ENCODE results near the gene GP1BB. TPM values are rescaled to one million over a fixed set of nuclear protein-coding genes. Genes with fewer than 3 reads are reported as not detected.

GP1BB gene
- total and polyA plus RNA-seq, 2 of the 4 experiments (the other 2 are of a cell fraction), result 0.18 to 1.5 TPM

DNA sequence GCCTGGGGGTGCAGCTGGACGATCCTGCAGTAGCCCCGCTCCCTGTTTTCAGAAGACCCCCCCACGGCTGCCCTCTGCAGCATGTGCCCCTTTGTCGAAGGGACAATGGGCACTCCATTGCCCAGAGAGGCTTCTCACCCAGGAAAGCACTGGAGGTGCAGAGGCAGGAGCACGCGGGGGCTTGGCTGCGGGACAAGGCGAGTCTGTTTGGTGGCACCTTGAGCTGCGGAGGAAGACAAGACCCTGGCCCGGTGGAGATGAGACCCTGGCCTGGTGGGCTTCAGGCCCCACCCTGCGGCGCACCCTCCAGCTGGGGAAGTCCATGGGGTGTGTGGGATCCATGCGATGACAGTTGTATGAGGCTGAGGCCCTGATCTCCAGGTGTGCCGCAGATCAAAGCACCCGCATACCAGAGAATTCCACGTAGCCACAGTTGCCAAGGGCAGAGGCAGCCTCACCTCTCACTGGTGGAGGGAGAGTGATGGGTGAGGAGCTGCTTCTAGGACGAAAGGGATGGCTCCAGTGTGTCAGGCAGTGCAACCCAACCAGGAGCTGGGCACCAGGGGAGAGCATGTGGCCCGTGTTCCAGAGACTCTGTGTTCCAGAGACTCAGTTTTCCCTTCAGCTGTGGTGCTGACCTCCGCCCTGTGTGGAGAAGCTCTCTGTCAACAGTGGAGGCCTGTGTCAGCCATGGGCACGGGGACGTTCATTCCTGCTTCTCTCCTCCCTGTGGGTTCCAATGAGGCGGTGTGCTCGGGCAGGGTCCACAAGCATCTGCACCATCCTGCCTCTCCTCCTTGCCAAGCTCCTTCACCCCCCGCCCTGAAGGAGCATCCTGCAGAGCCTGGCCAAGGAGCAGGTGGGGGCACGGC is 47.2 kb downstream of the GP1BB start:
- Histone ChIP-seq H3K9ac (ENCODE audit: low read depth, low read length) (no peak overlapping the region), H4K20me1 (ENCODE audit: insufficient read depth, low read length) (no peaks in the 10 kb centered on the region), H4K91ac (ENCODE audit: insufficient read depth, low read depth, low read length) (no peak overlapping the region), H3K14ac (replicated peaks; ENCODE audit: low read depth, low read length) (no peak overlapping the region), H4K8ac (ENCODE audit: low read depth in 2 of 2, low read length in 2 of 2) (no peak overlapping the region), H3K18ac (ENCODE audit: low read depth, low read length) (no peak overlapping the region), H3K56ac (ENCODE audit: extremely low read depth, insufficient read depth, low read length) (no peak overlapping the region), H3K4me1 (ENCODE audit: control insufficient read depth, insufficient read depth, low read length) (no peaks in the 10 kb centered on the region), H3K27me3 (ENCODE audit: control insufficient read depth, insufficient read depth, low read length) (peaks cover 89% of the 10 kb centered on the region), H2BK120ac (ENCODE audit: low read depth, low read length) (no peak overlapping the region), H3K9me1 (ENCODE audit: insufficient read depth, low read length) (peaks cover 3% of the 10 kb centered on the region; the same call in 1 of the 2 replicates), H2BK15ac (ENCODE audit: low read depth, low read length) (no peak overlapping the region), H2BK5ac (ENCODE audit: low read depth, low read length, poor library complexity, severe bottlenecking) (no peak overlapping the region), H3K27ac (ENCODE audit: insufficient read depth, low read length) (no peak overlapping the region), H3K9me3 (ENCODE audit: control insufficient read depth, insufficient read depth, low read length) (no peaks in the 10 kb centered on the region; the same call in 1 of the 2 replicates), H2AK9ac (replicated peaks; ENCODE audit: low read depth, low read length, poor library complexity) (no peak overlapping the region), H3K4me2 (ENCODE audit: low read depth, low read length) (no peak overlapping the region), H3K36me3 (ENCODE audit: control insufficient read depth, insufficient read depth, low read length) (no peaks in the 10 kb centered on the region), H4K5ac (ENCODE audit: low read depth, low read length) (no peak overlapping the region), H3K79me1 (ENCODE audit: low read depth in 1 of 2, low read length in 2 of 2) (no peaks in the 10 kb centered on the region), H2AK5ac (ENCODE audit: low read depth, low read length) (no peak overlapping the region), H3K4ac (ENCODE audit: low read depth, low read length) (no peak overlapping the region), H2BK20ac (ENCODE audit: low read depth, low read length) (no peak overlapping the region), H3K4me3 (ENCODE audit: insufficient read depth, low read depth, low read length) (no peak overlapping the region), H3K23ac (ENCODE audit: low read depth, low read length) (no peak overlapping the region), H2AFZ (replicated peaks; ENCODE audit: low read length, poor library complexity) (no peak overlapping the region)
- dilution Hi-C loops (cut with HindIII; ENCODE audit: low sequenced_read_pairs, unreplicated experiment) (no loop called here), in situ Hi-C loops (cut with MboI; ENCODE audit: low sequenced_read_pairs) (no loop called here), intact Hi-C loops (cut with micrococcal nuclease) (no loop called here)
- ChIA-PET POLR2A (ENCODE audit: unreplicated experiment) (no interaction called here), CTCF (no interaction called here)
- no peak for DNase-seq
- no peak for ATAC-seq (ENCODE audit: low read depth)
- BruUV-seq (replicated peaks), result no TSS peak
- 90% methylated on average over 9 of the region's 25 CpGs; no CpG with 5 or more reads in 1 of the 2 experiments for WGBS, 2 experiments (ENCODE audit: extremely low coverage in 2 of 2, insufficient read length in 1 of 2)
- TF ChIP-seq CHD1 (IDR thresholded peaks at IDR 0.05; ENCODE audit: low read depth, low read length) (no peak), CEBPB (IDR thresholded peaks at IDR 0.05; ENCODE audit: low read depth, low read length) (no peak), MXI1 (IDR thresholded peaks at IDR 0.05; ENCODE audit: borderline replicate concordance, low read depth, low read length) (no peak), RCOR1 (IDR thresholded peaks at IDR 0.05; ENCODE audit: insufficient replicate concordance, low read length) (no peak), SMC3 (IDR thresholded peaks at IDR 0.05; ENCODE audit: low read depth, low read length) (no peak), FOS (IDR thresholded peaks at IDR 0.05; ENCODE audit: low read depth, low read length) (no peak), POLR2A (IDR thresholded peaks at IDR 0.05; ENCODE audit: low read depth, low read length) (no peak), MAFK (IDR thresholded peaks at IDR 0.05; ENCODE audit: low read depth, low read length) (no peak), RFX5 (IDR thresholded peaks at IDR 0.05; ENCODE audit: low read depth, low read length) (no peak), BHLHE40 (IDR thresholded peaks at IDR 0.05; ENCODE audit: low read depth, low read length) (no peak), NFE2L2 (IDR thresholded peaks at IDR 0.05; ENCODE audit: low read depth, low read length) (no peak), MAZ (IDR thresholded peaks at IDR 0.05; ENCODE audit: borderline replicate concordance, low read depth, low read length) (no peak)
- TF ChIP-seq, protein P1, sequence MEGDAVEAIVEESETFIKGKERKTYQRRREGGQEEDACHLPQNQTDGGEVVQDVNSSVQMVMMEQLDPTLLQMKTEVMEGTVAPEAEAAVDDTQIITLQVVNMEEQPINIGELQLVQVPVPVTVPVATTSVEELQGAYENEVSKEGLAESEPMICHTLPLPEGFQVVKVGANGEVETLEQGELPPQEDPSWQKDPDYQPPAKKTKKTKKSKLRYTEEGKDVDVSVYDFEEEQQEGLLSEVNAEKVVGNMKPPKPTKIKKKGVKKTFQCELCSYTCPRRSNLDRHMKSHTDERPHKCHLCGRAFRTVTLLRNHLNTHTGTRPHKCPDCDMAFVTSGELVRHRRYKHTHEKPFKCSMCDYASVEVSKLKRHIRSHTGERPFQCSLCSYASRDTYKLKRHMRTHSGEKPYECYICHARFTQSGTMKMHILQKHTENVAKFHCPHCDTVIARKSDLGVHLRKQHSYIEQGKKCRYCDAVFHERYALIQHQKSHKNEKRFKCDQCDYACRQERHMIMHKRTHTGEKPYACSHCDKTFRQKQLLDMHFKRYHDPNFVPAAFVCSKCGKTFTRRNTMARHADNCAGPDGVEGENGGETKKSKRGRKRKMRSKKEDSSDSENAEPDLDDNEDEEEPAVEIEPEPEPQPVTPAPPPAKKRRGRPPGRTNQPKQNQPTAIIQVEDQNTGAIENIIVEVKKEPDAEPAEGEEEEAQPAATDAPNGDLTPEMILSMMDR (conservative IDR thresholded peaks at IDR 0.05; ENCODE audit: low read depth, low read length), result no peak
- TF ChIP-seq, protein P2, sequence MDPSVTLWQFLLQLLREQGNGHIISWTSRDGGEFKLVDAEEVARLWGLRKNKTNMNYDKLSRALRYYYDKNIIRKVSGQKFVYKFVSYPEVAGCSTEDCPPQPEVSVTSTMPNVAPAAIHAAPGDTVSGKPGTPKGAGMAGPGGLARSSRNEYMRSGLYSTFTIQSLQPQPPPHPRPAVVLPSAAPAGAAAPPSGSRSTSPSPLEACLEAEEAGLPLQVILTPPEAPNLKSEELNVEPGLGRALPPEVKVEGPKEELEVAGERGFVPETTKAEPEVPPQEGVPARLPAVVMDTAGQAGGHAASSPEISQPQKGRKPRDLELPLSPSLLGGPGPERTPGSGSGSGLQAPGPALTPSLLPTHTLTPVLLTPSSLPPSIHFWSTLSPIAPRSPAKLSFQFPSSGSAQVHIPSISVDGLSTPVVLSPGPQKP (IDR thresholded peaks at IDR 0.05; ENCODE audit: borderline replicate concordance, low read depth, low read length), result no peak
- TF ChIP-seq, protein P3, sequence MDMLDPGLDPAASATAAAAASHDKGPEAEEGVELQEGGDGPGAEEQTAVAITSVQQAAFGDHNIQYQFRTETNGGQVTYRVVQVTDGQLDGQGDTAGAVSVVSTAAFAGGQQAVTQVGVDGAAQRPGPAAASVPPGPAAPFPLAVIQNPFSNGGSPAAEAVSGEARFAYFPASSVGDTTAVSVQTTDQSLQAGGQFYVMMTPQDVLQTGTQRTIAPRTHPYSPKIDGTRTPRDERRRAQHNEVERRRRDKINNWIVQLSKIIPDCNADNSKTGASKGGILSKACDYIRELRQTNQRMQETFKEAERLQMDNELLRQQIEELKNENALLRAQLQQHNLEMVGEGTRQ (IDR thresholded peaks at IDR 0.05; ENCODE audit: low read depth, low read length), result no peak

Measured in IMR-90 (cell line).